T-cell (primary cell): ENCODE results near the gene ANXA10. TPM values are rescaled to one million over a fixed set of nuclear protein-coding genes. Genes with fewer than 3 reads are reported as not detected.
A peak's percentile ranks its signal among the peaks of the same experiment; 100 is the strongest.
"Not testable (repeated sequence)": the region's sequence is repeated elsewhere in the genome, so short reads cannot be mapped to it uniquely, and the experiment has no call there.

ENCODE experiments used
- ATAC-seq, 4 experiments: fragments of 200-7000 bp in 3 of 4; fragments of 150-1000 bp in 1 of 4; cut with Tn5 transposase; replicated peaks in 1 of 4; 1 replicate in 3 of 4; 2 replicates in 1 of 4; pipeline ENCODE4 v1.10.0; 2021; ENCODE audit warnings: moderate library complexity in 3 of 4, mild to moderate bottlenecking in 2 of 4, moderate number of reproducible peaks in 1 of 4
- CTCF ChIA-PET, 2 donors: fragments of 300-600 bp; sonication (Branson Sonifier 250); formaldehyde crosslinking; loops; one replicate each; lab custom pipeline; 2022; ENCODE audit warnings: antibody characterized with exemption in 2 of 2; lab: Charles Lee
- POLR2A ChIA-PET, 2 donors: fragments of 300-600 bp; sonication (Branson Sonifier 250); formaldehyde crosslinking; loops; one replicate each; lab custom pipeline; 2022; ENCODE audit warnings: antibody characterized with exemption in 2 of 2; lab: Charles Lee
- DNase-seq, 35 experiments: peaks; one replicate each; pipeline versions ENCODE4 v3.0.0 to v3.0.0-alpha.2; 2013 to 2023
- H3K27ac ChIP-seq: one replicate; pipeline ENCODE4 v1.5.1; 2013; ENCODE audit warnings: low read length
- H3K27me3 ChIP-seq, 2 experiments: replicated peaks in 1 of 2; 1 replicate in 1 of 2; 2 replicates in 1 of 2; pipeline versions ENCODE4 v1.6.1 to v1.7.0; 2013; ENCODE audit warnings: low read length in 1 of 2, mixed read lengths in 1 of 2; ENCODE audit not compliant: control insufficient read depth in 2 of 2, insufficient read depth in 2 of 2; ENCODE audit errors: extremely low read depth in 1 of 2
- H3K36me3 ChIP-seq, 2 donors: 1 replicate in 1 of 2; 2 replicates in 1 of 2; pipeline versions ENCODE4 v1.6.1 to v1.7.0; 2013; ENCODE audit warnings: low read length in 1 of 2; ENCODE audit not compliant: control insufficient read depth in 2 of 2, insufficient read depth in 1 of 2; ENCODE audit errors: extremely low read depth in 1 of 2
- H3K4me1 ChIP-seq, 2 experiments: 1 replicate in 1 of 2; 2 replicates in 1 of 2; pipeline versions ENCODE4 v1.6.1 to v1.7.0; 2013; ENCODE audit warnings: low read length in 2 of 2, mixed read lengths in 1 of 2; ENCODE audit not compliant: insufficient read depth in 2 of 2, control insufficient read depth in 1 of 2; ENCODE audit errors: extremely low read depth in 1 of 2
- H3K4me3 ChIP-seq, 2 donors: 1 replicate in 1 of 2; 2 replicates in 1 of 2; pipeline versions ENCODE4 v1.5.1 to v1.7.0; 2013; ENCODE audit warnings: mild to moderate bottlenecking in 2 of 2, low read length in 1 of 2, moderate library complexity in 1 of 2; ENCODE audit not compliant: control insufficient read depth in 1 of 2; ENCODE audit errors: extremely low read depth in 1 of 2
- H3K9me3 ChIP-seq: 2 replicates; pipeline ENCODE4 v1.7.0; 2013
- H3K27ac Mint-ChIP-seq, 2 donors: one replicate each; pipeline ENCODE4 v1.8.0; 2020 to 2021; ENCODE audit warnings: mild to moderate bottlenecking in 2 of 2, mixed read lengths in 2 of 2
- H3K27me3 Mint-ChIP-seq, 2 donors: one replicate each; pipeline ENCODE4 v1.8.0; 2021 to 2022; ENCODE audit warnings: mixed read lengths in 2 of 2
- H3K36me3 Mint-ChIP-seq: one replicate; pipeline ENCODE4 v1.8.0; 2021; ENCODE audit warnings: mixed read lengths
- H3K4me1 Mint-ChIP-seq, 3 donors: one replicate each; pipeline ENCODE4 v1.8.0; 2020 to 2022; ENCODE audit warnings: mixed read lengths in 3 of 3, mild to moderate bottlenecking in 1 of 3
- H3K4me3 Mint-ChIP-seq, 3 donors: one replicate each; pipeline ENCODE4 v1.8.0; 2020 to 2022; ENCODE audit warnings: mild to moderate bottlenecking in 3 of 3, mixed read lengths in 3 of 3, moderate library complexity in 3 of 3
- H3K9me3 Mint-ChIP-seq, 3 donors: one replicate each; pipeline ENCODE4 v1.8.0; 2020 to 2022; ENCODE audit warnings: mixed read lengths in 3 of 3
- WGBS: methylation state at CpG from one replicate; pipeline ENCODE4 v1.1.5; 2013; ENCODE audit warnings: missing lambda C conversion rate; ENCODE audit not compliant: insufficient coverage; 5-methylcytosine and 5-hydroxymethylcytosine counted together
- total RNA-seq, 35 experiments: library from RNA in 6 of 35; stranded (reverse) in 6 of 35; fragments of 120-200 nt in 1 of 35; gene quantifications; one replicate each; pipeline versions ENCODE4 v1.2.1 to v1.2.4 and lab custom pipeline; 2013 to 2026

The ANXA10 gene
- total RNA-seq, 5 donors from 2014 or later (not counting 1 experiment from before 2014, with no cell fraction given) = not detected

- H3K4me1 Mint-ChIP-seq = no peaks in the 10 kb centered on the region
- DNase-seq (no peak), ATAC-seq (no peak)
- Histone ChIP-seq H3K36me3 (no peaks in the 10 kb centered on the region), H3K9me3 (no peaks in the 10 kb centered on the region), H3K4me1 (no peaks in the 10 kb centered on the region), H3K4me3 (no peak overlapping the region), H3K27ac (no peak overlapping the region), H3K27me3 (no peaks in the 10 kb centered on the region)
- 100% methylated on average over 2 of the region's 4 CpGs for WGBS
- no peak overlapping the region for H3K27ac Mint-ChIP-seq
- no peak overlapping the region for H3K4me3 Mint-ChIP-seq
- peaks cover 22 to 33% (median 24%) of the 10 kb centered on the region in 3 donors for H3K9me3 Mint-ChIP-seq
- peaks cover 38% of the 10 kb centered on the region for H3K36me3 Mint-ChIP-seq
- no peaks in the 10 kb centered on the region for H3K27me3 Mint-ChIP-seq
- CTCF ChIA-PET = no interaction called here
- POLR2A ChIA-PET = no interaction called here
These were observed 111.0 kb downstream of the ANXA10 start for GRCh38 chr4:168203233-168203911.

- no peak overlapping the region for H3K27ac Mint-ChIP-seq
These were observed 116.7 kb downstream of the ANXA10 start for GRCh38 chr4:168208957-168209614.

GRCh38 chr4:168212656-168213055 is 120.3 kb downstream of the ANXA10 start:
- ChIA-PET CTCF (no interaction called here), POLR2A (no interaction called here)
- no peak overlapping the region for H3K4me3 ChIP-seq
- H3K9me3 Mint-ChIP-seq = peaks cover 7 to 31% (median 20%) of the 10 kb centered on the region in 3 donors
- DNase-seq (no peak), ATAC-seq (no peak)
- no peak overlapping the region for H3K27ac Mint-ChIP-seq
- H3K27me3 ChIP-seq = no peaks in the 10 kb centered on the region
- H3K27me3 Mint-ChIP-seq = no peaks in the 10 kb centered on the region
- H3K9me3 ChIP-seq = no peaks in the 10 kb centered on the region
- WGBS = no CpG with 5 or more reads among the region's 3 CpGs
- peaks cover 0 to 8% of the 10 kb centered on the region in 2 donors for H3K36me3 ChIP-seq
- H3K36me3 Mint-ChIP-seq = peaks cover 57% of the 10 kb centered on the region
- H3K4me3 Mint-ChIP-seq = no peak overlapping the region
- H3K4me1 ChIP-seq = no peaks in the 10 kb centered on the region
- H3K27ac ChIP-seq = no peak overlapping the region
- no peaks in the 10 kb centered on the region for H3K4me1 Mint-ChIP-seq

More at GRCh38 chr4:168208957-168209614, 116.7 kb downstream of the ANXA10 start:
- Histone ChIP-seq H3K36me3 (no peaks in the 10 kb centered on the region), H3K9me3 (no peaks in the 10 kb centered on the region), H3K4me3 (no peak overlapping the region), H3K27me3 (no peaks in the 10 kb centered on the region), H3K4me1 (no peaks in the 10 kb centered on the region), H3K27ac (no peak overlapping the region)
- no peaks in the 10 kb centered on the region for H3K27me3 Mint-ChIP-seq
- DNase-seq (no peak), ATAC-seq (no peak)
- no CpG with 5 or more reads among the region's 3 CpGs for WGBS
- peaks cover 41% of the 10 kb centered on the region for H3K36me3 Mint-ChIP-seq
- H3K9me3 Mint-ChIP-seq = peaks cover 13 to 27% (median 25%) of the 10 kb centered on the region in 3 donors
- CTCF ChIA-PET = interaction anchor here in 1 of 2 donors (0.6 kb wide), 1 partner anchor 801 kb away, joined by 3 read pairs; the partner anchor contains the start of gene CBR4
- H3K4me1 Mint-ChIP-seq = no peaks in the 10 kb centered on the region
- POLR2A ChIA-PET = no interaction called here
- H3K4me3 Mint-ChIP-seq = no peak overlapping the region

- ATAC-seq, H3K9me3 ChIP-seq, DNase-seq, H3K27ac Mint-ChIP-seq, CTCF ChIA-PET, H3K4me3 ChIP-seq, POLR2A ChIA-PET, H3K27ac ChIP-seq, H3K27me3 ChIP-seq, H3K4me1 Mint-ChIP-seq, H3K4me1 ChIP-seq, H3K27me3 Mint-ChIP-seq, H3K4me3 Mint-ChIP-seq: not testable (repeated sequence)
- H3K36me3 ChIP-seq = peaks cover 0 to 16% of the 10 kb centered on the region in 2 donors
- Mint-ChIP-seq H3K9me3 (peaks cover 7 to 31% (median 24%) of the 10 kb centered on the region in 3 donors), H3K36me3 (peaks cover 61% of the 10 kb centered on the region)
These were observed 121.2 kb downstream of the ANXA10 start for GRCh38 chr4:168213511-168213910.

GRCh38 chr4:168218645-168219044 is 126.3 kb downstream of the ANXA10 start:
- CTCF ChIA-PET = no interaction called here
- Mint-ChIP-seq H3K27ac (no peak overlapping the region), H3K36me3 (peaks cover 91% of the 10 kb centered on the region), H3K4me1 (peaks cover 0 to 11% (median 6%) of the 10 kb centered on the region in 3 donors), H3K9me3 (peaks cover 7 to 22% (median 16%) of the 10 kb centered on the region in 3 donors), H3K27me3 (no peaks in the 10 kb centered on the region), H3K4me3 (no peak overlapping the region)
- no peaks in the 10 kb centered on the region for H3K27me3 ChIP-seq
- no peak overlapping the region for H3K4me3 ChIP-seq
- H3K36me3 ChIP-seq = peaks cover 3 to 54% of the 10 kb centered on the region in 2 donors
- no peak overlapping the region for H3K27ac ChIP-seq
- H3K9me3 ChIP-seq = no peaks in the 10 kb centered on the region
- POLR2A ChIA-PET = no interaction called here
- no CpG with 5 or more reads among the region's 1 CpG for WGBS
- H3K4me1 ChIP-seq = no peaks in the 10 kb centered on the region
- no peak for DNase-seq
- no peak for ATAC-seq

- ATAC-seq (no peak), DNase-seq (no peak)
- no peak overlapping the region for H3K4me3 Mint-ChIP-seq
- H3K9me3 Mint-ChIP-seq = peaks cover 0 to 10% (median 5%) of the 10 kb centered on the region in 3 donors
- Histone ChIP-seq H3K4me3 (no peak overlapping the region), H3K27me3 (no peaks in the 10 kb centered on the region), H3K36me3 (peaks cover 3 to 57% of the 10 kb centered on the region in 2 donors), H3K4me1 (no peaks in the 10 kb centered on the region), H3K27ac (no peak overlapping the region), H3K9me3 (no peaks in the 10 kb centered on the region)
- peaks cover 86% of the 10 kb centered on the region for H3K36me3 Mint-ChIP-seq
- peaks cover 0 to 11% (median 6%) of the 10 kb centered on the region in 3 donors for H3K4me1 Mint-ChIP-seq
- H3K27ac Mint-ChIP-seq = peak overlapping the region; percentile 5 to 61
- H3K27me3 Mint-ChIP-seq = no peaks in the 10 kb centered on the region
- ChIA-PET CTCF (interaction anchor here in 1 of 2 donors (0.7 kb wide), 1 partner anchor 68 kb away, joined by 3 read pairs; no protein-coding TSS in a partner anchor), POLR2A (no interaction called here)
These were observed 128.6 kb downstream of the ANXA10 start for GRCh38 chr4:168220893-168221292.
